Middle frontal gyrus (tissue), 1 donor: Measurements from ENCODE around the gene POC1B.

Source experiments
- DNase-seq: peaks from one replicate; pipeline ENCODE4 v3.0.0-alpha.2; 2015; ENCODE audit warnings: low spot score; ENCODE audit errors: extremely low spot score

POC1B gene

DNA sequence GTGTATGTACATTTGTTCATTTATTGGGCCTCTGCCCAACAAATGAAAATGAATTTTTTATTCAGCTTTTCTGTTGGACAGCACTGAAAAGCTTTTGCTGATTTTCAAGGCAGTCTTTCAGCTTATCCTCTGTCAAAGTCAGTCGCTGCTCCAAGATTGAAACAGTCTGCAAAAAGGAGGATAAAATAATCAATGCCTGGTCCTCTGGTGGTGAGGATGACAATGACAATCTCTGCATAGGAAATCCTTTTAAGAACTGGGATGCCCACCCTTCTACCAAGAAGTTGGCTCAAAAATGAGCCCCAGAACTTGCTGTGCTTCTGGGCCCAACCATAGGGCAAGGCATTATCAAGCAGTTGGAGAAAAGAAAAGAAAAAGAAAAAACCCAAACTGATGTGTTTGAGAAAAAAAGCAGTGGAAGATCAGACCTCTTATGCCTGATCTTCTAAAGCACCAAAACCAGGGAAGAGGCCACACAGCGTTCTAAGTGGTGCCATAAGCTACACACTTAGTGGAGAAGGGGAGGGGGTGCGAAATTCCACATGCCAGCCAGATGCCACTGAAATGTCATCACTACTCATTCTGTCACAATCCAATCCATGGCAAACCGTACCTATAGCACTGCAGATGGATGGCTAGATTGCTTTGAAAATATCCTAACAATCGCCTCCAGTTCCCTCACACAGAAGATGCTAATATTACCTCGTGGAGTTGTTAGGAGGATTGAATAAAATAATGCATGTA is 104.6 kb downstream of the POC1B start:
- DNase-seq: no peak

- DNase-seq: no peak
Measured at GRCh38 chr12:89418228-89418910, 107.5 kb downstream of the POC1B start.

- DNase-seq: no peak
Measured at GRCh38 chr12:89417246-89417977, 108.4 kb downstream of the POC1B start.

DNA sequence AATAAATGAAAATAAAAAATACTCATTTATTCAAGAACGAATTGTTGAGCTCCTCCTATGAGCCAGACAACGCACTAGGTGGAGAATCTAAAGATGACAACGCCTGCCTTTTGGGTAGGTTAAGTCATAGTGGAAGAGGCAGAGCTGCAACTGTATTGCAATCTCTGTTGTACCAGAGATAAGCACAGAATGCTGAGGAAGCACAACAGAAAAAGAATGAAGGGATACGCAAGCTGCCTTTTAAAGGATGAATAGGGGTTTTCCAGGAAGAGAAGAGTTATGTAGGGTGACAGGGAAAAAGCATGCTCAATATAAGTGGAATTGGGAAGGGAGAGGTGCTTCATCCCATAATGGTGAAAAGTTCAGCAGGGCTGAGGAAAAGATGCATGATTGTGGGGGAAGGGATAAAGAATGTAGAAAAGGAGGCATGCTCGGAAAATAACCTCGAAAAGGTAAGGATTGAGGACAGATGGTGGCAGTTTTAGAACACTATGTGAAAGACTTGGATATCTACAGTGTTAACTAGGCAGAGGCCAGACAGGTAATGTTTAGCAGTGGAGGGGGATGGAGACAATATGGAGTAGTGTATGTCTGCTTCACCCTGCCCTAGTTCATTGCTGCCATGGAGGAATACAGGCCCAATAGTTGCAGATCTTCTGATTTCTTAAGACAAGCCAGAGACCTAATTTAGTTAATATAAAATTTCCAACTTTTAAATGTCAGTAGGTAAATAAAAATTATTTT is 109.6 kb downstream of the POC1B start:
- no peak for DNase-seq

GRCh38 chr12:89414851-89415250 is 111.0 kb downstream of the POC1B start:
- no peak for DNase-seq

DNA sequence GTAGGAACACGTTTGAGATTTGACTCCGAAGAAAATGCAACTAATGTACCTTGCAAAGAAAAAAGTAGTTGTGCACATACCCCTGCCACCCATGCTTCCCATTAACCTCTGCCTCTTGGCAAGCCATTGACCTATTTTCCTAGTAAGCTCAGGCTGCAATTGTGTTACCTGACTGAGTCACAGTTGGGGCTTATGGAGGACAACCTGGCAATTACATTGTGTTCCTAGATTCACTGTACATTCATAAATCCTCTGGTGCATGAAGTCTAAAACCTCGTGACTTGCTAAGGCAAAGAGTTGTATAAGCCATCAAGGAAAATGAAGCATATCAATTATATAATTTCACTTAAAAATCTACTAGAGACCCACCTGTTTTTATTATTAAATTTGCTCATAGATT is 111.5 kb downstream of the POC1B start:
- DNase-seq: no peak

- no peak for DNase-seq
Measured at GRCh38 chr12:89413234-89413633, 112.6 kb downstream of the POC1B start.

- no peak for DNase-seq
Measured at GRCh38 chr12:89412665-89413064, 113.2 kb downstream of the POC1B start.

- DNase-seq: no peak
Measured at GRCh38 chr12:89411846-89412245, 114.0 kb downstream of the POC1B start.

GRCh38 chr12:89411234-89411633 is 114.6 kb downstream of the POC1B start:
- DNase-seq: no peak

- DNase-seq: no peak
Measured at GRCh38 chr12:89405626-89406345, 120.1 kb downstream of the POC1B start.

DNA sequence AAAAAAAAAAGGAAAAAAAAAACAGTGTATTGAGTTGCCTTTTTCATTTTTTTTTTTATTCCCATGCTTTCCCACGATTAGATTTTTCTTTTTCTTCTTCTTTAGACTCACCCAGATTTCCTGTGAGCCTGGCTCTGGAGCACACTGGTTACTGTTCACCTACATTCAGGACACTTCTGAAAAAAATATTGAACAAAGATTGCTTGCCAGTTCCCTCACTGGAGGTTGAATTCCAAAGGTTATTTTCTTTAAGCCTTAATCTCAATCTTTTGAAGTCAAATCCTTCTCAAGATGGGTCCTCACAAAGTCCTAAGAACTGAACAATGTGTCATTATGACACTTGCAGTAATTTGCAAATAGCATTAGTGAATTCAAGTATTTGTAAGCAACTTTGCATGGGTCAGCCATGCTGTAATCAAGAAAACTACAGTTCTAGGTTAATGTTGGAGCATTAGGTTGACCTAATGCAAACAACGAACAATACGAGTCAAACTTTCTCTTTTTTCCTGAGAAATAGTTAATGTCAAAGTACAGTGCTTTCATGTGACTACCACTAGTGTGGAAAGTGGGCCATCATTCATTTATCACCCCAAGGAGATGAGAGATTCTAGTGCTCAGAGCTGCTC is 124.3 kb downstream of the POC1B start:
- no peak for DNase-seq

DNA sequence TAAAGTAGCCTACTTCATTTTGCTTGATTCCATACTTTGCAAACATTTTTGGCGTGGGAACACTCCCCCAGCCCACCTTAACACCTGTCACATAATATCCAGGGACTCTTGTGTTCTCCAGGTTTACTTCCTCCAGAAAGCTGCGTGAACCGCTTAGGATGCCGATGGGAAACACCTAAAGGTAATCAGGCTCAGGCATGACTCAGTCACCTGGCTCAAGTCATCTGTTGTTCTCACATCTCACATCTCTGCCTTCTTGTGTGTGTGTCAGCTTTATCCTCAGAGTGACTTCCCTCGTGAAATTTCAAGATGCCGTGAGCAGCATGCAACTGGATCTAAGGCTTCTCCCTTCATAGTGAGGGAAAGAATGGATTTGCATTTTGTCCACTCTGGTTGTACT is 125.4 kb downstream of the POC1B start:
- no peak for DNase-seq

GRCh38 chr12:89395712-89396111 is 130.1 kb downstream of the POC1B start:
- no peak for DNase-seq

GRCh38 chr12:89393551-89394121 is 132.2 kb downstream of the POC1B start:
- no peak for DNase-seq

GRCh38 chr12:89392391-89392790 is 133.5 kb downstream of the POC1B start:
- DNase-seq: no peak

DNA sequence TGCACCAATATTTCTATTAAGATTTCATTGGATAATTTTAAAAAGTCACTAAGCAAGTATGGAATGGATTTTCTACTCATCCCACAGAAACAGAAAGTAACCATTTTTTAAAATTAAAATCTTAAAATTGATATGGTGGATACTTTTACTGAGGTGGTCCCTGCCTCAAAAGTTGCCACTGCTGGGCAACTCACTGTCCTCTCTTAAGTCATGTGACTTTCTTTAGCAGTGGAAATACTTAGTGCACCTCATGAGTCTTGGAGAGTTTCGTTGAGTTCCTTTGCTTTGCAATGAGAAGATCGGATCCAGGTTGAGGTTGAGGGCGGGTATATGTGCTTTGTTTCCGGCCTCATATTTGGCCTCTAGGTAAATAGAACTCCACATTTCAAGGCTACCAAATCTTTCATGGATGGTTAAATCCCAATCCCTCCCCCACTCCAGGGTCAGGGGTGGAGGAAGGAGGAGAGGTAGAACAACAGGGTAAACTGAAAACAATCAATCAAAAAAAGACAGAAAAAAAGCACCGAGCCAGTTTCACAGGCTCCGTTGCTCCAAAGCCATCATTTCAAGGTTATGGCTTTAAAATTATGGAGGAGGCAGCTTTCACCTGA is 134.0 kb downstream of the POC1B start:
- DNase-seq: no peak

GRCh38 chr12:89390802-89391673 is 134.8 kb downstream of the POC1B start:
- no peak for DNase-seq
